ENCODE results near the gene MACROD2.

The MACROD2 gene

DNA sequence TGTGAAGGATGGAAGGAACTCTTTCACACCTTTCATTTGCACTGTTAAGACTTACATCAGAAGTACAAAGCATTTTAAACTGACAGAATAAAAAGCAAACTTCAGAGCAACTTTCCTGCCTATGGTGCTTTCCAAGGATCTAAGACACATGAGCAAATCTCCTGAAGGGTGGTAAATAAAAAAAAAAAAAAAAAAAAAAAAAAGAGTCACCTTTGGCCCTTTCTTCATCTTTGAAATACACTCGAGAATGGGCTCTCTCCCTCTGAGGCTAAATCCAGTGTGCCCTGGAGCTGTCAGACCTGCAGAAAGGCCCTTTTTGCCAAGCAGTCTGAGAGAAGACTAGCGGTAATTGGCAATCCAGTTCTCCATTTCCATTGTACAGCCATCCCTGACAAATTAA is 1455.9 kb downstream of the MACROD2 start:
- no peak for DNase-seq (ENCODE audit: low read depth in 3 of 3, low spot score in 1 of 3)

DNA sequence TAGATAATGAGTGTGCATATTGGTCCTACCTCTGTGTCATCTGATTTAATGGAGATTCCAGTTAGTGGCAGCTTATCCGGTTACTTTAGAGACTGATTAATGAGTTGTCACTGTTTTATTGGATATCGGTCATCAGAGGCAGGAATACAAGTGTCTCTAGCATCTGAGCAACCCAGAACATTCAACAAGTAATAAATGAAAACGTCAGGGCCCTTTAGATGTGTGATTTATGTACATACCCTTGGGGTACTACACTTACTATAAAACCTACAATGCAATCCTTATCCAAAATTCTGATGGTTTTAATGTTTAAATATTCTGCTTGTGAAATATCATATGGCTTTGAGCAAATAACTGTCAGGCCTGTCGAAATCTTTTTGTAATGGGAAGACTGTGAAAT is 1460.0 kb downstream of the MACROD2 start:
- no peak for DNase-seq (ENCODE audit: low read depth in 3 of 3, low spot score in 1 of 3)

DNA sequence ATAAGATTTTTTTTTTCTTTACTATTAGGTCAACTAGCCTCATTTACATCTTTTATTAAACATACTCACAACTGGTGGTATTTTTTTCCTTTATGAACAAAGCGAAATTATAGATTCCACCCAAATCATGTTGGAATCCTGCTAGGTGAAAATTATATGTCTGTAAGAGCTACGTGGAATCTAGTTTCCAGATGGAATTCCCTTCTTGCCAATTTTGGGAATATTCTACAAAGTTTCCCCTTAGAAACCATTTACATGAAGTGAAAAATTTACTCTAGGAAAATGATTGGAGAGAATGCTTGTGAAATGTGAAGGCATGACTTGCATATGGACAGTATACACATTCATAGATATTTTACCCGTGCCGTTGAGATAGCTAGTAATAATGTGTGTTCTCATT is 1466.6 kb downstream of the MACROD2 start:
- no peak for DNase-seq (ENCODE audit: low read depth in 3 of 3, low spot score in 1 of 3)

DNA sequence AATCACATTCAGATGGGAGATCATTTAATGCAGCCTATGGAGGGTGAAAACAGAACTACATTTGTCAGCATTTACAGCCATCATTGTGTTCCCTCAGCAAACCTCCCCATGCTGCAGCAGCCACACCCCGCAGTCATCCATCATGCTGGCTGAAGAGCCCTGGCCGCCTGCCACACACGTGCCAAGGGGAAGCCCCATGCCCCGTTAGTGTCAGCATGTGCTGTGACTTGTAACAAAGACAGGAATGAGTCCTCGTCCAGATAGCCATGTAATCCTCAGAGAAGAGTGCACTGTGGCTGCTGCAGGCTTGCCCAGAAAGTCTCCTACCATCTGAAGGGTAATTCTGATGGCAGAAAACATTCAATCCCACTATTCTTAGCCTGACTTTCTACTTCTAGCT is 1480.2 kb downstream of the MACROD2 start:
- no peak for DNase-seq (ENCODE audit: low read depth in 3 of 3, low spot score in 1 of 3)

DNA sequence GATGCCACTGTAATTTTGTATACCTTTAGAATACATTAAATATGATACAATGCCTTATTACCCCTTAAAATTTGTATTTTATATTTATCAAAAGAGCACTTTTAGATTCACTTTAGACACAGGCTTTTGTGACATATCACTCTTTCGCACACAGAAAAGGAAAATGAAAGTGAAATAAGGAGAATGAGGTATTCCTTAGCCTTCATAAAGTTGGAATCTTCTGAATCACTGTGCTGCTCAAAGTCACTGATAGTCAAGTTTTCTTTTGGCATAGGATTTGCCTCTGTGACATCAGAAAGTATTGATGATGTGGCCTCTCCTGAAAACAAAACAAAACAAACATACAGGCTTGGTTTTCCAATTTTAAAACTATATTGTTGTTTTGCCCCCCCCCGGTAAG is 1480.9 kb downstream of the MACROD2 start:
- DNase-seq (ENCODE audit: low read depth in 3 of 3, low spot score in 1 of 3): no peak

DNA sequence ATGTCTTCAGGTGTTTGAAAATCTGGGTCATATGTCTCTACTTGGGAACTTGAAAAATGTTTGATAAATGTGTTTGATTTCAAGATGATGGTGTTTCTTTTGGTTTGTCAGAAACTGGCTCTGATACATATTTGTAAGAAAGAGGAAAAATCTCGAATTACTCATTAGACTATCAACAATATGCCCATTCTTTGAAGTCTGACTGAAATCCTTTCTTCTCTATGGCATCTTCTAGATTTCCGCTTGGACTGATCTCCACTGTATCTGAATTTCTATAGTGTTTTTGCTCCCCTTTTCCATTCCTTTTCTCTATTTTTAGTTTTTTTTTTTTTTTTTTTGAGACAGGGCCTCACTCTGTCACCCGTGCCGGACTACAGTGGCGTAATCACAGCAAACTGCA is 1481.5 kb downstream of the MACROD2 start:
- no peak for DNase-seq (ENCODE audit: low read depth in 3 of 3, low spot score in 1 of 3)

DNA sequence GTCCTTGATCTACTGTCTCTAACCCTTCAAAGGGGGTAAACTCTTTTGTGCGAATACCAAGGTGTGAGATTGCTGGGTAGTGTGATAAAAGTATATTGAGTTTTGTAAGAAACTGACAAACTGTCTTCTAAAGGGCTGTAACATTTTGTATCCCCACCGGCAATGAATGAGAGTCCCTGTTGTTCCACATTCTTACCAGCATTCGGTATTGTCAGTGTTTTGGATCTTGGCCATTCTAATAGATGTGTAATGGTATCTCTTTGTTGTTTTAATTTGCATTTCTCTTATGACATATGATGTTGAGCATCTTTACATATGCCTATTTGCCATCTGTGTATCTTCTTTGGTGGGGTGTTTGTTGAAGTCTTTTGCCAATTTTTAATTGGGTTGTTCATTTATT is 1487.2 kb downstream of the MACROD2 start:
- DNase-seq (ENCODE audit: low read depth in 3 of 3, low spot score in 1 of 3): no peak

DNA sequence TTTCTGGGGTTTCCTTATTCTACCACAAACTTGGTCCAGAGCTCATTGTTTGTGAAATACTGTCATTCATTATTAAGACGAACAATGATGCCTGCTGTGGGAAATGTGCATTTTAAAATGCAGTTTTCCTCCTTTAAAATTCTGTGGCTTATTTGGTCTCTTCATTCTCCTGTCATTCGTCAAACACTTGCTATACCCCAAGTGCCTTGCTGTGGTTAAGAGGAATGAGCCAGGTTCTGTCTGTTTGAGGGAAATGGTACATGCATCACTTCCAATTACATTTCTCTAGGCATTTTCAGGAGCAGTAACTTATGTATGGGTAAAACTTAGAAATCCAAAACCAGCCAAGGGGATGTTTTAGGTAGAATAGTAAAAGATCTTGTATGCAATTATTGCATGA is 1490.2 kb downstream of the MACROD2 start:
- DNase-seq (ENCODE audit: low read depth in 3 of 3, low spot score in 1 of 3): no peak

DNA sequence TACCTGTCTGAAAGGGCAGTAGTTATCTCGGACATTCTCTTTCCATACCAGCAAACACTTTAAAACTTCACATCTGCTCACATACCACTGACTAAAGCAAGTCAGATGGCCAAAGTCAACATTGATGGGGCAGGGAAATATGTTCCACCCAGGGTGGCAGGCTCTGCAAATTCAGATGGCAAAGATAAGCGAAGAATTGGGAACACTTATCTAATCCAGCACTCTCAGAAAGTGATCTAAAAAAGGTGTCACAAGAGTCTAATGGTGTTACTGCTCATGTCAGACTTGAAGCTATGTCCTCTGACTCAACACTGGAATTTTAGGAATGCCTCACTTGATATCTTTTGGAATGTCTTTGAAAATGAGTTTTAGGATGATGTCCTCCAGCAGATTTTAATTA is 1491.7 kb downstream of the MACROD2 start:
- no peak for DNase-seq (ENCODE audit: low read depth in 3 of 3, low spot score in 1 of 3)

DNA sequence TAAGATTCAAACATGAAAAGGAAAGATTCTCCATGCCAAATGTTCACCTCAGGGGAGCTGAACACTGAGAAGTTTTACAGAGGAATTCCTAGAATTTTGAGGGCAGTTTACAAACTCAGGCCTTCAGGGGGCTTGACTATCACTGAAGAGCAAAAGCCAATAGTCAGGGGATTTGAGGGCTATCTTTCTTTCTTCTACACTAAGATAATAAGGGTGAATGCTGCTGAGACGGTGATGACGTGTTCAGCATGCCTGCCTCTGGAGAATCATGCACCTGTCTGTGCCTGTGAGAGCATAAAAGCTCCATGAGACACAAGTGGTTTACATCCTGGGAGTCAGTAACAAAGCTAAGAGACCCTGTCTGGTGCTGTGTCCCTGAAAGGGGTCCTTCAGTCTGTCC is 1492.4 kb downstream of the MACROD2 start:
- no peak for DNase-seq (ENCODE audit: low read depth in 3 of 3, low spot score in 1 of 3)

DNA sequence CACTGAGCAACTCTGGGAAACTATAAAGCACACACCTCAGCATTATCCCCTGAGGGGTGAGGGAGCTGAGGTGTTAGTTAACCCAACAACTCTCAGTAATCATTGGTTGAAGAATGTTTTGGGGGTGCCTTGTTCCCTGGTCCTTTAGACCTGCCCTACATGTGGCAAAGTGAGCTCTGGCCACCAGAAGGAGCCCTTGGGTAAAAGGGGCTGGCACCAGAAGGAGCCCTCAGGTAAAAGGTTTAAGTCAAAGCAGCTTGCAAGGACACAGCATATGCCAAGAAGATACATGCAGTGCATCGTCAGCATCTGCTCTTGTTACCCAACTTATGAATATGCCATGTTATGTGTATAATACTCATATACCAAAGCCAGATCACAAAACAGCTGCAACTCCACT is 1496.3 kb downstream of the MACROD2 start:
- no peak for DNase-seq (ENCODE audit: low read depth in 3 of 3, low spot score in 1 of 3)

DNA sequence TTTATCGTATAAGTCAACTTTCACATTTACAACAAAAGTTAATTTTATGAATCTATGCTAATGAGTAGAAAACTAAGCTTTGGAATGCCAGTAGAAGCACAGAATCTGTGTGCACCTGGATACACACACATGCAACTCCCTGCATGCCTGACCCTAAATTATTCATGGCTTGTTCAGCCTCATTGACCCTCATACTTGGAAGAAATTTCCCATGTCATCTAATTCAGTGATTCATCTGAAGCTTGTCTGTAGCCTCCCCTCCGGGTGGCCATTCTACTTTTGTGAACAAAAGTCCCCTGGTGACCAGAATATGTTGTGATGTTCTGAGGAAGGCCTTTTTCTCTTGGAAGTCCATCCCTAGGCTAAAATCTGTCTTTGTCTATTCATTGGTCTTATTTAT is 1499.5 kb downstream of the MACROD2 start:
- no peak for DNase-seq (ENCODE audit: low read depth in 3 of 3, low spot score in 1 of 3)

DNA sequence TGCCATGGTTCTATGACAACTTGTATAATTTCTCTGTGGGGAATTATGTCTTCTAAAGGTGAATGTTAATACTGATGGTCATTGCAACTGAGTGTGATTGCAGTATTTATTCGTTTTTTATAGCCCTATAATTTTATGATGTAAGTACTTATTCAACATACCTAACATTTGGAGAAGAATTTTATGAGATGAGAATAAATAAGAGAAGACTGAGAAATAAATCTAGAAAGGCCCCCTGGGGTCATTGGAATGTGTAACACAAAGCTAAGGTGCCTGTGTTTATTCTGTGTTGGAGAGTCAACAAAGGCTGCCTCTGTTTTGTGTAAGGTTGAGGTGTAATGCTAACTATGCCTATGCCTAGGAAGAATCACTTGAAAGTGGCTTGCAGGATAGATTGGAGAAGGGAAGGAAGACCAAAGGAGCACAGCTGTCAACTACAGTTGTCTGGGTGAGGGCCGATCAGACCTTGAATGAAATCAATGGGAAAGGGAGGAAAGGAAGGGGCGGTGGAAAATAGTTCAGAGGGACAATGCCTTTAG is 1501.3 kb downstream of the MACROD2 start:
- no peak for DNase-seq (ENCODE audit: low read depth in 3 of 3, low spot score in 1 of 3)

DNA sequence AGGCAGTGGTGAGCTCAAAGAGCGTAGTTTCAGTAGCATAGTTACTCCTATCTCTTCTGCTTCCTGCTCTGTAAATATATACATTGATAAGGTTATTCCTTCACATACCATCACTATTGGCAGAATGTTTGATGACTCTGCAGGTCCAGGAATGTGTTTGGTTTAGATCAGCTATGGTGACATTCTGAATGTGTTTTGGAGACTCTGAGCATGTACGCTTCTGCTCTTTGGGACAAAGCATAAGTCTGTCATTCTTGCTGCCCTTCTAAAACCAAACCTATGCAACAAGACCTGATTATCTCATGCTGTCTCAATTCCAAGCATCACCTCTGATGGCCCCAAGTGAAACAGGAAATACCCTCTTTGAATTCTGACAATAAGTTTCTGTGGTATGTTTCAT is 1503.6 kb downstream of the MACROD2 start:
- DNase-seq (ENCODE audit: low read depth in 3 of 3, low spot score in 1 of 3): no peak

DNA sequence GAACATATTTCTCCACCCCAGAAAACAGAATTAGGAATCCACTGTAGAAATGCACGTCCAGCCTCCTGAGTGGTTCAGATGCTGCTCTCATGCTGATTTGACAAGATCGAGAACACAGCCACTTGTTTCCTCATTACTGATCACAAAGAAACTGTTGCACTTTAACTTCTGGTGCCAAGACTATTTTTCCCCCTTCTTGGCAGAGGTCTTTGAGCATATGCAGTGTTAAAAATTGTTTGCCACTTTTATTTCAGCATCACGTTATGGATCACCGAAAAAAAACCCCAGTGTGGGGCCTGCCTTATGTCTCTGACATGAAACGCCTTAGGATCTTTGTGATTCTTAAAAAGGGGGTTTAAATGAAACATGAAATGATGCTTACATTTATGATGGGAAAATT is 1511.0 kb downstream of the MACROD2 start:
- no peak for DNase-seq (ENCODE audit: low read depth in 3 of 3, low spot score in 1 of 3)

DNA sequence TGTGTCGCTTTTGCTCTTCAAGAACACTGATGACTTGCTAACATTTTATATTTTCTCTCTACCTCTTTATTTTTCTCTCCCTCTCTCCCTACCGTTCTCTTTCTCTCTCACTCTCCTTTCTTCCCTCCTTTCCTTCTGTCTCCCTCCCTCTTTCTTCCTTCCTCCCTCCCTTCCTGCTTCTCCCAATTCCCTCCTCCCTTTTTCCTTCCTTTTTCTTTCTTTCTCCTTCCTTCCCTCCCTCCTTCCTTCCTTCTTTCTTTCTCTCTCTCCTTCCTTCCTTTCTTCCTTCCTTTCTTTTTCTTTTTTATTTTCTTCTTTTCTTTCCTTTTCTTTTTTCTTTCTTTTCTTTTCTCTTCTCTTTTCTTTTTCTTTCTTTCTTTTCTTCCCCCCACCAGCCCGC is 1511.8 kb downstream of the MACROD2 start:
- DNase-seq (ENCODE audit: low read depth in 3 of 3, low spot score in 1 of 3): no peak

DNA sequence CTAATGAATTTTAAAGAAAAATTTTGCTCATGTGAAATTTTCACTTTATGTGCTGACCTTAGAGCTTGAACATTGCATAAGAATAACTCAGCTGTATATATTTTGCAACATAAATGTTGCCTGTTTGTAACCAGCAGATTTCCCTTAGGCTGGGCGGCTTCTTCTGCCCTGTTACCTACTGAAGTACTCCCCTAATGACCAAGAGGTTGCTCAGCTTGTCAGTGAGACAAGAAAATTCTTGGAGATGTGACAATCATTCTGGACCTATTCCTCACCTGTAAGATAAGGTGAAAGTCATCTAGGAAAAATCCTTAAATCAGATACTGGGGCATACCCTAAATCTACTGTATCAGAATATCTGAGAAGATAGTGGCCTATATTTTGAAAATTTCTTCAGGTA is 1516.2 kb downstream of the MACROD2 start:
- no peak for DNase-seq (ENCODE audit: low read depth in 3 of 3, low spot score in 1 of 3)

DNA sequence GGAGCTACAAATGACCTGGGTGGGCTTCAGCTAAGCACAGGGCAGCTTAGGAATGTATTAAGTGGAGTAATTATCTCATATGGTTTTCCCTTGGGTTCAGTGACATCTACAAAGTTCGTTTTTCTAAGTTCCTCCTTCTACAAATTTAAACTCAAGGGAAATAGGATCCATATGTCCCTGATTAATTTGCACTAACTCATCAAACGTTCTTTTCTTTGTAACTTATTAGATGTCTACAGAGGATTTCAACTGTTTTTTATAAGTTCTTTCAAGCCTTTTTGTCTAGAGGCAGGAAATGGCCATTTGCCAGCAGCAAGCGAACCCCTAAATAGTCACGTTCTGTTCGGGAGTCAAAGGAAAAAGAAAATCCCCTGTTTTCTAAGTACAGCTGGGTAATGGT is 1517.6 kb downstream of the MACROD2 start:
- no peak for DNase-seq (ENCODE audit: low read depth in 3 of 3, low spot score in 1 of 3)

DNA sequence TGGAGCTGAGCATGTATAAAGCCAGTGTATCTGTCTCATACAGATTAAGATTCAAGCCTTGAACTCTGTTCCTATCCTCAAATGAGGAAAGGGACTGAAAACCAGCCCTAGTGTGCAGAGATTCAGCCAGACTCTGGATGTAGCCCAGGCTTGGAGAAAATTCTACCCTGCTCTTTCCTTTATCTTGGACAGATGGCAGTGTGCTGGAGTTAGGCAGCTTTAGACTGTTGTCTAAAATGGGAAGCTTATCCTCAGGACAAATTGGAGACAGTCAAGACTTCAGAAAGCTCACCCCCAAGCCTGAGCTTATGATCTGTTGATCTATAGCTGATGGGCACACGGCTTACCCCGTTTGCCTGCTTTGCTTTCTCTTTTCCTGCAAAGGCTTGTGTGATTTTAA is 1520.4 kb downstream of the MACROD2 start:
- DNase-seq (ENCODE audit: low read depth in 3 of 3, low spot score in 1 of 3): no peak

DNA sequence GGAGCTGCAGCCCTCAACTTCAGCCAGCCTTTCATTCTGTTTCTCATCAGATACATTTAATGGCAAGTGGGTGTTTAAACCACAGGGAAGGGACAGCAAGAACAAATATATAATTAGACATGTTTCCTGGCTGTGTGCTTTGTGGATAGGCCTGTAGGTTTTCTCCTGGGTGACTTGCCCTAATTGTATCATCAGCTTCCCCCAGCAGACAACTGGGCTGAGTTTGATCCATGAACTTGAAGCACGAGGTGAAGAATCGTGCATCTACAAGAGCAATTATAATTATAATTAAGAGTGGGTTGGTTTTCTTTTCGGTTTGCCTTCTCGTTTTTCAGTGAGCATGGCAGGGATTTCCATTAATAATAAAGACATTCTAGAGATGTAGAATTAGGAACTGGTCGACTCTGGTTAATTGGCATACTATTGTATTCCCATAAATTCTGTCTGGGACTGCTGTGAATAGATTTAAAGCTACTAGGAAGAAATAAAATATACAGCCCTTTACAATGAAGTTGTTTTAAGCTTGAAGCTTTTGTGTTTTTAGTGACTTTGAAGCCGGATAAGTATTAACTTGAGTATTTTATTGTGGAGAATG is 1525.7 kb downstream of the MACROD2 start:
- no peak for DNase-seq (ENCODE audit: low read depth in 3 of 3, low spot score in 1 of 3)

DNA sequence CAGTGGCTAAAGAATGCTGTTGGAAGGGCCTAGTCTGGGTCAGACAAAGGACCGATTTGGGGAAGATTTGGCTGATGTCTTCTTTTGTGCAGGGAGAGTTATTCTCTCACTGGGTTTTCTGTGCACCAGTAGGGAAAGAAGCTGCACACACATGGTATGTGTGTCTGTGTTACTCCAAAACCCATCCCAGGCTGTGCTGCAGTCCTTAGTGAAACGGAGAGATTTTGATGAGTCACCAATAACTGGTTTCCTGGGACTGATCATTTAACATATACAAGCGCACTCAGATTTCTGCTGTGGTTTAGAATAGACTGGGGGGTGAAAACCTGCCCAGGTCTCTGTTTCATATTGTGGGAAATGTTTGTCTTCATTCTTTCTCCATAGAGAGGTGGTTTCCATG is 1528.1 kb downstream of the MACROD2 start:
- DNase-seq (ENCODE audit: low read depth in 3 of 3, low spot score in 1 of 3): no peak

DNA sequence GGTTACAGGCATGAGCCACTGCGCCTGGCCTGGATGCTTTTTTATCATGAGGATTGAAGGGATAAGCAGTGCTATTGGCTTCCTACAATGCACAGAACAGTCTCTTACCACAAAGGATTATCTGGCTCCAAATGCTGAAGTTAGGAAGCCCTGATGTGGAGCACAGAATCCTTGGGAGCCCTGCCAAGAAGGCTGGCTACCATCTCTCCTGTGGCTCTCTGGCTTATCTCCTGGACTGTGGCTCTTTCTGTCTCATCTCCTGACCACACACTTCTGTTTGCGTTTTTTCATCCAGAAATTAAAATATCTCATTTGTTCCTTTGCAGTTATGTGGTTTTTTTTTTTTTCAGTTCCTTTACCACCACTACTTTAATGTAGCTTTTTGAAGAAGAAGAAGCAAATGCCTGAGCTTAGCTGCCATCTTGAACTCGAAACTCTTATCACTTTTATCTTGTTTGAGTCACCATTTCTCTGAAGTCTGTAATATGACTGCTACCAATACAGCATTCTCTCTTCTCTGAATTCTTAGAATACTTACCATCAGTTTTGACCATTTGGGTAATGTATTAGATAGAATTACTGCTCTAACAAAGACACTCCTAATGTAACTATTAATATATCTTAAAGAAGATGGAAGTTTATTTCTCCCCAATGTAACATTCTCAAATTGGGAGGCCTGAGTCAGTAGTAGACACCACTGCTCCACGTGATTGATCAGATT is 1533.2 kb downstream of the MACROD2 start:
- no peak for DNase-seq (ENCODE audit: low read depth in 3 of 3, low spot score in 1 of 3)

DNA sequence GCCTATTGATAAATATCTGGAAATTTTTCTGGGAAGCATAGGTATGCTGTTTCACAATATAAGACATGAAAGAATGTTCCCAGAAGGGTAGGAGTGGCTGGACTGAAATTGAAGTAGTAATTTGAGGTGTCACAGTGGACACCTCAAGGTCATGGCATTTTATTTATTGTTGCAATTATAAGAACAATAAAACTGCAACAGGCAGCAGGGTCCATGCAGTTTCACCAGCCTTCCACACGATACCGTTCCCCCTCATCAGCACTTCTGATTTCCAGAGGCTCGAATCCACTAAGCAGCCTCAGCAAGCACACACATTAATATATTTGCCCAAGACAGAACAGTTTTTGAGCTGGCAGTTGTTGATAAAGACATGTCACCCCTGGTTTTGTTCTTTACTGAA is 1540.5 kb downstream of the MACROD2 start:
- no peak for DNase-seq (ENCODE audit: low read depth in 3 of 3, low spot score in 1 of 3)
